22Rv1 (cell line): ENCODE results near the gene KRTAP4-11.

Experiments
- ZFX ChIP-seq: fragments of 450-650 bp; IDR thresholded peaks from 2 replicates; pipeline ENCODE4 v1.6.1; 2017; ENCODE audit warnings: antibody characterized with exemption, borderline replicate concordance
- TF ChIP-seq, protein P1 (sequence below): fragments of 450-650 bp; IDR thresholded peaks from 2 replicates; pipeline ENCODE4 v1.5.1; 2017; ENCODE audit warnings: mild to moderate bottlenecking

- TF ChIP-seq, protein P1, sequence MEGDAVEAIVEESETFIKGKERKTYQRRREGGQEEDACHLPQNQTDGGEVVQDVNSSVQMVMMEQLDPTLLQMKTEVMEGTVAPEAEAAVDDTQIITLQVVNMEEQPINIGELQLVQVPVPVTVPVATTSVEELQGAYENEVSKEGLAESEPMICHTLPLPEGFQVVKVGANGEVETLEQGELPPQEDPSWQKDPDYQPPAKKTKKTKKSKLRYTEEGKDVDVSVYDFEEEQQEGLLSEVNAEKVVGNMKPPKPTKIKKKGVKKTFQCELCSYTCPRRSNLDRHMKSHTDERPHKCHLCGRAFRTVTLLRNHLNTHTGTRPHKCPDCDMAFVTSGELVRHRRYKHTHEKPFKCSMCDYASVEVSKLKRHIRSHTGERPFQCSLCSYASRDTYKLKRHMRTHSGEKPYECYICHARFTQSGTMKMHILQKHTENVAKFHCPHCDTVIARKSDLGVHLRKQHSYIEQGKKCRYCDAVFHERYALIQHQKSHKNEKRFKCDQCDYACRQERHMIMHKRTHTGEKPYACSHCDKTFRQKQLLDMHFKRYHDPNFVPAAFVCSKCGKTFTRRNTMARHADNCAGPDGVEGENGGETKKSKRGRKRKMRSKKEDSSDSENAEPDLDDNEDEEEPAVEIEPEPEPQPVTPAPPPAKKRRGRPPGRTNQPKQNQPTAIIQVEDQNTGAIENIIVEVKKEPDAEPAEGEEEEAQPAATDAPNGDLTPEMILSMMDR: no peak
- no peak for TF ChIP-seq ZFX
These were observed 50.9 kb downstream of the KRTAP4-11 start for GRCh38 chr17:41067281-41067680.
